C4-2B (cell line): Measurements from ENCODE around the gene ITGA11.

Experiments
- ZFX ChIP-seq: fragments of 450-650 bp; IDR thresholded peaks from 2 replicates; pipeline ENCODE4 v1.6.1; 2017
- TF ChIP-seq, protein P1 (sequence below): fragments of 450-650 bp; conservative IDR thresholded peaks from 2 replicates; pipeline ENCODE4 v1.5.1; 2017; ENCODE audit warnings: mild to moderate bottlenecking

DNA sequence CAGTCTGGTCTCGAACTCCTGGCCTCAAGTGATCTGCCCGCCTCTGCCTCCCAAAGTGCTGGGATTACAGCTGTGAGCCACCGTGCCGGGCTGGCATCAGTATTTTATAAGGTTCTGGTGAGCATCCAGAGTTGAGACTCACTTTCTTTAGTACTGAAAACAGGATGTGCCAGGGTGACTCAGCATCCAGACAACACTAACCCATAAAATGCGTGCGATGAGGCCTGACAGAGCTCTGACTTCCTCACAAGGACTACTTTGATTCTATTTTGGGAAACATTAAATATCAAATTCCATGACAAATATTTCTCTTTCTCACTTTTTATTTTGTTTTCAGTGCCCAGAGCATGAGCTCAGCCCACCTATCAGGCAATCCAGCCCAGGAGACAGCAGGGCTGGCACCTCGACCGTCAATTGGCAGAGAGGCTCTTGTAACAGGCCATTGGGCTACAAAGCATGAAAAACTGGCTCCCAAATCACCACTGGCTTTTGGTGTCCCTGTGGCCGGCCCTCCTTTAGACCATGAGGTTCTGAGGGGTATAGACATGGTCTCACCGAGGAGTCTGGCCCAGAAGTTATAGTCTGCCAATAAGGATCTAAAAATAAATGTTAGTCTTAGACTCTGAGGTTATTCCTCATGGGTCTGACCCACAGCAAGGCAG lies 79.4 kb downstream of the ITGA11 start:
- TF ChIP-seq, protein P1, sequence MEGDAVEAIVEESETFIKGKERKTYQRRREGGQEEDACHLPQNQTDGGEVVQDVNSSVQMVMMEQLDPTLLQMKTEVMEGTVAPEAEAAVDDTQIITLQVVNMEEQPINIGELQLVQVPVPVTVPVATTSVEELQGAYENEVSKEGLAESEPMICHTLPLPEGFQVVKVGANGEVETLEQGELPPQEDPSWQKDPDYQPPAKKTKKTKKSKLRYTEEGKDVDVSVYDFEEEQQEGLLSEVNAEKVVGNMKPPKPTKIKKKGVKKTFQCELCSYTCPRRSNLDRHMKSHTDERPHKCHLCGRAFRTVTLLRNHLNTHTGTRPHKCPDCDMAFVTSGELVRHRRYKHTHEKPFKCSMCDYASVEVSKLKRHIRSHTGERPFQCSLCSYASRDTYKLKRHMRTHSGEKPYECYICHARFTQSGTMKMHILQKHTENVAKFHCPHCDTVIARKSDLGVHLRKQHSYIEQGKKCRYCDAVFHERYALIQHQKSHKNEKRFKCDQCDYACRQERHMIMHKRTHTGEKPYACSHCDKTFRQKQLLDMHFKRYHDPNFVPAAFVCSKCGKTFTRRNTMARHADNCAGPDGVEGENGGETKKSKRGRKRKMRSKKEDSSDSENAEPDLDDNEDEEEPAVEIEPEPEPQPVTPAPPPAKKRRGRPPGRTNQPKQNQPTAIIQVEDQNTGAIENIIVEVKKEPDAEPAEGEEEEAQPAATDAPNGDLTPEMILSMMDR: no peak
- no peak for TF ChIP-seq ZFX
